ENCODE data around the gene OR6C2.

DNA sequence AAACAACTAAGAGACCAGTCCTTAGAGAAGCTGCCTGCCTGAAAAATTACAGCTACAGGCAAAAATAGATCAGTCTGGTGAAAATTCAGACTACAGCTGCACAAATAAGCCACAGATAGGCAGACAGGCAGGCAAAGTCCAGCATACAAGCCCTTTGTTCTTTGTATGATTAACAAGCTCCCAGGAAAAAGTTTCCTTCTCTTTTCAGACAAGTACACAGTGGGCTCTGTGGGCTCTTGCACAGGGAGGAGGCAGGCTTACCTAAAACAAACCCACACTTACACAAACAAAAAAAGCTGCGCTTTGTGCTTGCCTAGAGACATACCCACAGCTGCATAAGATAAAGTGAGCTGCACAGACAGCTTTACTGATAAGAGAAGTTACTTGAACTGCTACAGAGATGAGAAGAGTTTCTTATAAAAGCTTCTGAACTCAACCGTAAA, 56.0 kb downstream of the OR6C2 start:
- TF ChIP-seq, protein P1, sequence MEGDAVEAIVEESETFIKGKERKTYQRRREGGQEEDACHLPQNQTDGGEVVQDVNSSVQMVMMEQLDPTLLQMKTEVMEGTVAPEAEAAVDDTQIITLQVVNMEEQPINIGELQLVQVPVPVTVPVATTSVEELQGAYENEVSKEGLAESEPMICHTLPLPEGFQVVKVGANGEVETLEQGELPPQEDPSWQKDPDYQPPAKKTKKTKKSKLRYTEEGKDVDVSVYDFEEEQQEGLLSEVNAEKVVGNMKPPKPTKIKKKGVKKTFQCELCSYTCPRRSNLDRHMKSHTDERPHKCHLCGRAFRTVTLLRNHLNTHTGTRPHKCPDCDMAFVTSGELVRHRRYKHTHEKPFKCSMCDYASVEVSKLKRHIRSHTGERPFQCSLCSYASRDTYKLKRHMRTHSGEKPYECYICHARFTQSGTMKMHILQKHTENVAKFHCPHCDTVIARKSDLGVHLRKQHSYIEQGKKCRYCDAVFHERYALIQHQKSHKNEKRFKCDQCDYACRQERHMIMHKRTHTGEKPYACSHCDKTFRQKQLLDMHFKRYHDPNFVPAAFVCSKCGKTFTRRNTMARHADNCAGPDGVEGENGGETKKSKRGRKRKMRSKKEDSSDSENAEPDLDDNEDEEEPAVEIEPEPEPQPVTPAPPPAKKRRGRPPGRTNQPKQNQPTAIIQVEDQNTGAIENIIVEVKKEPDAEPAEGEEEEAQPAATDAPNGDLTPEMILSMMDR (tag by site-specific recombination; IDR thresholded peaks at IDR 0.05), result no peak
- TF ChIP-seq ZBTB8A (tag by site-specific recombination; IDR thresholded peaks at IDR 0.05), result no peak
- TF ChIP-seq TCF7L2 (IDR thresholded peaks at IDR 0.05; ENCODE audit: borderline replicate concordance, low read depth, low read length), result no peak
- no peak for TF ChIP-seq ZBTB1 (tag by site-specific recombination; IDR thresholded peaks at IDR 0.05)
- no peak for TF ChIP-seq ZBTB49 (tag by site-specific recombination; IDR thresholded peaks at IDR 0.05; ENCODE audit: low read depth)
- no peak for TF ChIP-seq ZNF214 (tag by site-specific recombination; IDR thresholded peaks at IDR 0.05; ENCODE audit: borderline replicate concordance)
- TF ChIP-seq ZNF747 (tag by site-specific recombination; IDR thresholded peaks at IDR 0.05), result no peak
- TF ChIP-seq ZNF19 (tag by site-specific recombination; IDR thresholded peaks at IDR 0.05; ENCODE audit: low read depth), result no peak
- TF ChIP-seq ZNF707 (tag by site-specific recombination; IDR thresholded peaks at IDR 0.05), result no peak
- no peak for TF ChIP-seq ZNF140 (tag by site-specific recombination; IDR thresholded peaks at IDR 0.05)
- TF ChIP-seq ZNF274 (IDR thresholded peaks at IDR 0.05; ENCODE audit: low read length), result no peak
- no peak for TF ChIP-seq ZNF274 (tag by site-specific recombination; IDR thresholded peaks at IDR 0.05; ENCODE audit: borderline replicate concordance)

Data from HEK293 (cell line).